Activated T-helper 9 cell treated with anti-CD3 and anti-CD28 coated beads, Interleukin-2, amount 50 U/mL, for 16 hours (primary cell): ENCODE measurements around the gene CAP1.
"Not testable (repeated sequence)": the region's sequence is repeated elsewhere in the genome, so short reads cannot be mapped to it uniquely, and the experiment has no call there.

ENCODE experiments used
- DNase-seq: peaks from one replicate; pipeline ENCODE4 v3.0.0-alpha.2; 2020; ENCODE audit warnings: low read depth

Gene CAP1

GRCh38 chr1:40032240-40032891 lies 8.2 kb upstream of the CAP1 start:
- no peak for DNase-seq

DNA sequence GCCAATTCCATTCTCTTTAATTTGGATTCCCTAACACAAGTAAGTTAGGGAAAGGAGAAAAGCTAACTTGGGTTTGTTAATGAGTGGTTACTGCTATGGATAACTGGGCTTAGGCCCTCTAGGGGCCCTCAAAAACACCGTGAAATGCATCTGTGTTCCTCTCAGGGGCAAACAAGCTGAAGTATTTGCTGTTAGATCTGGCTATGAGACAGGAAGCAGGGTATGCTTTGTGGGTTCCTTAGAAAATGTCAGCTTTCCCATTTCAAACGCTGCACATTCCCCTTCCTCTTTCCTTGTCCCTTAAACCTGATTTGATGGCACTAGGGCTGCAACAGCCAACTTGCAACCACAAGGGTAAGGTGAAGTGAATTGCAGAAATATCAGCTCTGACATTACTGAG lies 5.7 kb upstream of the CAP1 start:
- no peak for DNase-seq

GRCh38 chr1:40036574-40036973 lies 4.0 kb upstream of the CAP1 start:
- no peak for DNase-seq

DNA sequence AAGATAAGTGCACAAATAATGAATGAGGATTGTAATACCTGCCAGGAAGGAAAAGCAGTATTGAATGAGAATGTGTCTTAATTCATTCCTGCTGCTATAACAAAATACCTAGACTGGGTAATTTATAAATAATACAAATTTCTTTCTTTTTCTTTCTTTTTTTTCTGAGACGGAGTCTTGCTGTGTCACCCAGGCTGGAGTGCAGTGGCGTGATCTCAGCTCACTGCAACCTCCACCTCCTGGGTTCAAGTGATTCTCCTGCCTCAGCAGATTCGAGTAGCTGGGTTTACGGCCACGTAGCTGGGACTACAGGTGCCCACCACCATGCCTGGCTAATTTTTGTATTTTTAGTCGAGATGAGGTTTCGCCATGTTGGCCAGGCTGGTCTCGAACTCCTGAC lies 3.3 kb upstream of the CAP1 start:
- DNase-seq, result not testable (repeated sequence)

DNA sequence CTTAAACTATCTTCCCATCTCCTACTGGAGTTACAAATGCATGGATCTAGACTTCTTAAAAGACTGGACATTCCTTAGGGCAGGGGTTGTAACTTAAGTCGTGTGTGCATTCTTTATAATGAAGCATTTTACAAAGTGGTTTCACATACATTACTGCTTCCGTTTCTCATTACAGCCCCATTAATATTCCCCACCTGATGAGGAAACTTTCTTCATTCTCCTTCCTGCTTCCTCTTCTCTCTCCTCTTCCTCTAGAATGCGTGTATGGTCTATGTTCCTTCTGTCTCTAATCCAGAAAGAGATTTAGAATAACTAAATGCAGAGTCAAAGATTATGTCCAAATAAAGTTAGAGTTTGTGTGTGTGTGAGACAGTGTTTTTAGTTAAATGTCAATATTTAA lies 1.8 kb upstream of the CAP1 start:
- DNase-seq, result no peak

GRCh38 chr1:40039245-40039756 lies 1.2 kb upstream of the CAP1 start:
- no peak for DNase-seq

- peak; percentile 49 for DNase-seq
Observed at GRCh38 chr1:40039757-40040510, 595 bp upstream of the CAP1 start.

DNA sequence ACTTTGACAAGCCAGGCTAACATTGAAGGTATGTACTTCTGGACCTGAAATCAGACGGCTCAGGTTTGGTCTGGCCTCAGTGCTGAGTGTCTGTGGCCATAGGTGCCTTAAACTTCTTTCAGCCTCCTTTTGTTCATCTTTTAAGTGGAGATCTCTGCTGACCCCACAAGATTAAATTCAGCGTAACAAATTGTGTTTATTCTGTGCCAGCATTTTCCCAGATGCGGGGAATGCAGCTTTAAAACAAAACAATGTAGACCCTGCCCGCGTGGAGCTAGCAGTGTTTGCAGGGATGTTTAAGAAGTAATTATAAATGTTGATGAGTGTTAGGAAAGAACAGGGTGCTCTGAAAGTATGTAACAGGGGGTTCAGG lies 923 bp downstream of the CAP1 start:
- DNase-seq, result no peak

DNA sequence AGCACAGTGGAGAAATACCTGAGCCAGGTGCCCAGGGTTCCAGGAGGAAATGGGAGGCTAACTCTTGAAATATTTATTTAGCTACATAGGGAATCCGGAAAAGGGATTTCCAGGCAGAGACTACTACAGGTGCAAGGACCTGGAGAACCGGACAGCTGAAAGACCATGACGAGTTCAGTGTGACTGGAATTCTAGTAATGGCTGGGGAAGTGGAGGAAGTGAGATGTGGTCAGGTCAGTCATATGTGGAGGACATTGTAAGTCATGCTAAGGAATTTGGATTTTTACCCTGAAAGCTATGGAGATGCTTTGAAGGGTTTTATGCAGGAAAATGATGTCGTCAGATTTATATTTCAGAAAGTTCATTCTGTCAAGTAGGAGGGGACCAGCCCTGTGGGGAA lies 1.8 kb downstream of the CAP1 start:
- no peak for DNase-seq

DNA sequence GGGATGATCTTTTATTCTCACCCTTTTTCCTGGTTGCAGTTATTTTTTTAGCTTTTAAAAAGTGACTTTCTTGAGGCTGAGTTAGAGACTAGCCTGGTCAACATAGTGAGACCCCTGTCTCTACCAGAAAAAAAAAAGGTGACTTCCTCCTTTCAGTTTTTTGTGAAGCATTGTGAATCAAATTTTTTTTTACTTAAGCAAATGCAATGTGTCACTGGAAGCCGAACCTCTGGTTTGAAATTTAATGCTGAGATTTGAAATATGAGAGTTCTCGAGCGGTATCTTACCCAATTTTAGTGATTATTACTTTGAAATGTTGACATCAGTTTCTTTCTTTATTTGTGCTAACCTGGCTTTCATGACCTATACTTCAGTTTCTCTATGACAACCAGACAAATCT lies 3.6 kb downstream of the CAP1 start:
- no peak for DNase-seq

DNA sequence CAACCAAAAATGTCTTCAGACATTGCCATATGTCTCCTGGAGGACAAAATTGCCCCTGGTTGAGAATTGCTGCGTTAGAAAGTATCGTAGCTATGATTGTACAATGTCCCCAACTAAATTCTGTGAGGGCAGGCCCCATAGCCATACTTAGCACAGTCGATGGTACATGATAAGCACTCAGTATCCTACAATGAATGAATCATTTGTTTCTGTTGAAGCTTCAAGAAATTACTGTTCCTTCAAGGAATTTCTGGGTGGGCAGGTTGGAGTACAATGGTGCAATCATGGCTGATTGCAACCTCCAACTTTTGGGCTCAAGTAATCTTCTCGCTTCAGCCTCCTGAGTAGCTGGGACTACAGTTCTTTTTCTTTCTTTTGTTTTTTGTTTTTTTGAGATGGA lies 4.7 kb downstream of the CAP1 start:
- DNase-seq, result no peak

- DNase-seq, result no peak
Observed at GRCh38 chr1:40045766-40046165, 5.2 kb downstream of the CAP1 start.

DNA sequence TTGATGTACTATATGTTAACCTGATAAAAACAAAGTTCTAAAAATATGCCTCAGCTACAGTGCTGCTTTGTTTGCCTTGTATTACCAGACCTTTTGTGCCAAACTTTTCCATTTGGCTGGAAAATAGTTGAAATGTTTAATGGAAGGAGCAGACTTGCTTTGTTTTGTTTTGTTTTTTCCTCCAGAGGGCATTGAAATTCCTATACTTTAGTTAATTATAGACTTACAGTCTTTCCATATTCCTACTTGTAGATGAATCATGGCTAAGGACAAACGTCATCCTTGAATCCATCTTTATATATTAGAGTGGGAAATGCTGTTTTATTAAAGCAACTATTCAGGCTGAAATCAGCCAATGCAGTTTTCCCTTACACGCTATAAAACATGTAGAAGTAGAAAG lies 6.7 kb downstream of the CAP1 start:
- DNase-seq, result no peak

GRCh38 chr1:40047769-40048168 lies 7.2 kb downstream of the CAP1 start:
- DNase-seq, result no peak

- DNase-seq, result no peak
Observed at GRCh38 chr1:40049725-40050124, 9.2 kb downstream of the CAP1 start.

GRCh38 chr1:40050863-40051262 lies 10.3 kb downstream of the CAP1 start:
- DNase-seq, result no peak

- no peak for DNase-seq
Observed at GRCh38 chr1:40053138-40053887, 12.8 kb downstream of the CAP1 start.

DNA sequence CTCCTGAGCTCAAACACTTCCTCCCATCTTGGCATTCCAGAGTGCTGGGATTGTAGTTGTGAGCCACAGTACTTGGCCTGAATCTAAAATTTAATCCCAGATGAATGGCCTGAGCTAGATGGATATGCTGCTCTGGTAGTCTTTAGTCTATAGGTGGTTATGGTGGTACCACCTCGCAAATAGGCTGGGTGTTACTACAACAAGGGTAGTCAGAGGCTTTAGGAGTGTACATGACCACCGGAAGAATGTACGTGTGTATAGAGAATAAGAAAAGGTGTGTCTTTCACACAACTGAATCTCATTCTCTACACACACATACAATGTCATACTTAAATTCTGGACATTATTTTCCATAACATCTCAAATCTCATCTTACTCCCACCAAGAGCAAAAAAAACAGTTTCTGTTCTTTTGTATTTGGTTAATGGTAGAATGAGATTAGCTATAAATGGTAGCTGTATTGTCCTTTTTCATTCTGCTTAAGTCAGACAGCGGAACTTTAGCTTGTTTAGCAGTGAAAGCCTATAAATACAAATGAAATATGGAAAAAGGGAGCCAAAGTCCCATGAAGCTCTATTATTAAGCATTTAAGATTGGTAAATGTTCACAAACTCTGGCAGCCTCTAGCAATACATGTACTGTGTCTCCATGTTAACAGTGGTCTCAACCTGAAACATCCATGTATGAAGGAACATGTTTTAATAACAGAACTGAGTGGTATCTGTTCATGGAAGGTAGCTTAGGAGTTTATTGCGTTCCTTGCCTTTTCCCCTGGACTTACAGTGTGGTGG lies 16.2 kb downstream of the CAP1 start:
- no peak for DNase-seq

DNA sequence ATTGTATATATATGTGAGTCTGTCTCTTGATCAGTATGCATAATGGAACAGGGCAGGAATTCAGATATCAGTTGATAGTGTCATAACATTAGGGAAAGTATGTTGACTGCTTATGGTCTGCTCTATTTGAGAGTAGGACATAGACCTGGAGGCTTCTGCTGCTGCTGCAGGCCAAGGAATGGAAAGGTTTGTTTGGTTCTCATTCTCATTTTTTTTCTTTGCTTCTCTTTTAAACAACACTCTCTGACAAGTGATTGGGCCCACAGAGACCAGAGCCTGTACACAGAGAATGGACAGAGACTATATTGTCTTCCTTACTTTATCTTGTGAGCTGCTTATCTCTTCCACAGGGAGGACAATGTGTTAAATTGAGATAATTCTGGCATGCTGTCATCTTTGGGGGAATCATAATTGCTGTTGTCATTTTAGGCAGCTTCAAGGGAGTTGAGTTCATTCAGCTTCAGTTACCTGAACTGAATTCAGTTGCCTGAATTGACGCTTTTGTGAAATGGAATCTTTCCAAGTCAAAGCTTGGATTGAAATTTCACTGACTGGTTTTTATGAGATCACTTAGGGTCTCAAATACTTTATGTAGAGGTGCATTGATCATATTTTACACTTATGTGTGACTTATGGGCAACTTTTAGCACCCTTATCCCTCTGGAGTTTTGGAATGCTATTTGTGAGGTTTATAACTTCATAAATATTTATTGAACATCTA lies 16.9 kb downstream of the CAP1 start:
- DNase-seq, result no peak

GRCh38 chr1:40058097-40058452 lies 17.5 kb downstream of the CAP1 start:
- DNase-seq, result no peak

GRCh38 chr1:40058453-40059337 lies 18.2 kb downstream of the CAP1 start:
- no peak for DNase-seq
